HepG2 (cell line): ENCODE data around the gene LYPD4. TPM values are rescaled to one million over a fixed set of nuclear protein-coding genes. Genes with fewer than 3 reads are reported as not detected.
A peak's percentile ranks its signal among the peaks of the same experiment; 100 is the strongest.

ENCODE experiments used
- ATAC-seq: fragments of 200-7000 bp; cut with Tn5 transposase; 3 replicates; pipeline ENCODE4 v1.9.1; 2020; ENCODE audit warnings: mild to moderate bottlenecking, moderate library complexity
- BruUV-seq: library from RNA; stranded (reverse); fragments of 400-500 nt; replicated peaks from 2 replicates; lab custom pipeline; 2021; lab: Mats Ljungman, UMichigan
- CTCF ChIA-PET: fragments of 300-600 bp; formaldehyde crosslinking; extraction: SDS; loops from one replicate; lab custom pipeline; 2021; ENCODE audit warnings: low total read pairs, inconsistent platforms, low intra/inter-chr PET ratio; lab: Yijun Ruan, JAX
- POLR2A ChIA-PET: fragments of 350-600 bp; sonication (Branson Sonifier 250); formaldehyde crosslinking; loops from one replicate; lab custom pipeline; 2020; ENCODE audit warnings: antibody characterized with exemption, inconsistent platforms; lab: Yijun Ruan, JAX
- DNase-seq: peaks from one replicate; pipeline ENCODE4 v3.0.0-alpha.2; 2015; ENCODE audit warnings: low spot score
- FAIRE-seq: peaks from 3 replicates; lab custom pipeline; 2011; peaks lifted over from hg19 to GRCh38; lab: Jason Lieb, UNC
- H2AFZ ChIP-seq: one replicate; pipeline ENCODE4 v1.6.1; 2011; ENCODE audit warnings: low read length, inconsistent platforms
- H3K27ac ChIP-seq: fragments of 300-600 bp; 3 replicates; pipeline ENCODE4 v1.8.0; 2011; ENCODE audit warnings: mixed run types, mild to moderate bottlenecking, mixed read lengths, low read length, inconsistent platforms; ENCODE audit not compliant: insufficient read depth; ENCODE audit errors: extremely low read length
- H3K27me3 ChIP-seq, 2 experiments: fragments of 200-600 bp in 1 of 2; 2 replicates in 1 of 2; 3 replicates in 1 of 2; pipeline versions ENCODE4 v1.6.0 to v1.8.0; 2011; ENCODE audit warnings: low read length in 2 of 2, mild to moderate bottlenecking in 2 of 2, moderate library complexity in 2 of 2, inconsistent platforms in 1 of 2; ENCODE audit not compliant: insufficient read depth in 2 of 2, control insufficient read depth in 1 of 2
- H3K36me3 ChIP-seq, 2 experiments: fragments of 200-600 bp in 1 of 2; replicated peaks in 1 of 2; 2 replicates in 1 of 2; 3 replicates in 1 of 2; pipeline versions ENCODE4 v1.5.1 to v1.8.0; 2011; ENCODE audit warnings: low read length in 2 of 2, inconsistent platforms in 1 of 2; ENCODE audit not compliant: insufficient read depth in 2 of 2, control insufficient read depth in 1 of 2
- H3K4me1 ChIP-seq: 2 replicates; pipeline ENCODE4 v1.5.1; 2012; ENCODE audit warnings: low read length, inconsistent platforms; ENCODE audit not compliant: insufficient read depth
- H3K4me2 ChIP-seq: 2 replicates; pipeline ENCODE4 v1.6.0; 2011; ENCODE audit warnings: low read depth, low read length, inconsistent platforms
- H3K4me3 ChIP-seq, 3 experiments: fragments of 200-600 bp in 1 of 3; sonication (generic), shearing (Covaris generic) in 1 of 3; replicated peaks in 1 of 3; 2 replicates each; pipeline ENCODE4 v1.5.1; 2011 to 2016; ENCODE audit warnings: low read length in 3 of 3, inconsistent platforms in 2 of 3, low read depth in 2 of 3, mild to moderate bottlenecking in 2 of 3, control low read depth in 1 of 3, mixed read lengths in 1 of 3; ENCODE audit not compliant: insufficient read depth in 1 of 3
- H3K79me2 ChIP-seq: one replicate; pipeline ENCODE4 v1.6.1; 2011; ENCODE audit warnings: low read length, inconsistent platforms; ENCODE audit not compliant: insufficient read depth
- H3K9ac ChIP-seq: 2 replicates; pipeline ENCODE4 v1.6.0; 2011; ENCODE audit warnings: mild to moderate bottlenecking, low read depth, low read length, inconsistent platforms; ENCODE audit not compliant: insufficient read depth
- H3K9me3 ChIP-seq: 2 replicates; pipeline ENCODE4 v1.5.1; 2012; ENCODE audit warnings: mild to moderate bottlenecking, low read length
- H4K20me1 ChIP-seq: 2 replicates; pipeline ENCODE4 v1.6.0; 2011; ENCODE audit warnings: inconsistent platforms, mild to moderate bottlenecking, low read length, moderate library complexity; ENCODE audit not compliant: insufficient read depth
- BRD4 ChIP-seq: sonication (generic); formaldehyde crosslinking; IDR thresholded peaks from 2 replicates; pipeline ENCODE4 v1.4.0; 2020; ENCODE audit warnings: missing genetic modification reagents
- HOXD1 ChIP-seq: sonication (generic); formaldehyde crosslinking; IDR thresholded peaks from 2 replicates; pipeline ENCODE4 v1.5.0; 2020; ENCODE audit warnings: missing genetic modification reagents
- STAT6 ChIP-seq: sonication (generic); formaldehyde crosslinking; IDR thresholded peaks from 2 replicates; pipeline ENCODE4 v1.4.0; 2020; ENCODE audit warnings: missing genetic modification reagents, mild to moderate bottlenecking, borderline replicate concordance
- TBL1XR1 ChIP-seq: fragments of 150-350 bp; IDR thresholded peaks from 2 replicates; pipeline ENCODE4 v1.6.1; 2014; ENCODE audit warnings: borderline replicate concordance, low read length; ENCODE audit not compliant: partially characterized antibody
- ZBTB1 ChIP-seq: sonication (generic); formaldehyde crosslinking; IDR thresholded peaks from 2 replicates; pipeline ENCODE4 v1.4.0; 2020; ENCODE audit warnings: missing genetic modification reagents, borderline replicate concordance
- ZBTB4 ChIP-seq: sonication (generic); formaldehyde crosslinking; IDR thresholded peaks from 2 replicates; pipeline ENCODE4 v1.4.0; 2020; ENCODE audit warnings: missing genetic modification reagents, mild to moderate bottlenecking, borderline replicate concordance
- ZMAT3 ChIP-seq: sonication (generic); formaldehyde crosslinking; conservative IDR thresholded peaks from 2 replicates; pipeline ENCODE4 v1.7.0; 2021; ENCODE audit warnings: missing genetic modification reagents
- ZNF432 ChIP-seq: sonication (generic); formaldehyde crosslinking; IDR thresholded peaks from 2 replicates; pipeline ENCODE4 v1.5.0; 2020; ENCODE audit warnings: missing genetic modification reagents, mild to moderate bottlenecking, borderline replicate concordance
- ZNF441 ChIP-seq: sonication (generic); formaldehyde crosslinking; IDR thresholded peaks from 2 replicates; pipeline ENCODE4 v1.7.0; 2021; ENCODE audit warnings: missing genetic modification reagents, borderline replicate concordance
- ZNF451 ChIP-seq: sonication (generic); formaldehyde crosslinking; IDR thresholded peaks from 2 replicates; pipeline ENCODE4 v1.5.0; 2020; ENCODE audit warnings: mild to moderate bottlenecking, missing genetic modification reagents
- WGBS: methylation state at CpG from one replicate; pipeline ENCODE4 v1.1.6; 2017; ENCODE audit warnings: low lambda C conversion rate; 5-methylcytosine and 5-hydroxymethylcytosine counted together
- in situ Hi-C: cut with HindIII; loops from 2 replicates; pipeline ENCODE4 v1.10.0; 2017; ENCODE audit warnings: low pct_unique_long_range_greater_than_20kb; ENCODE audit not compliant: extremely low pct_ligation_motif_present
- intact Hi-C: fragments of 100-400 bp; cut with micrococcal nuclease; formaldehyde crosslinking; loops from one replicate; pipeline ENCODE4 v1.10.0; 2022; ENCODE audit not compliant: unreplicated experiment
- polyA plus RNA-seq, 8 experiments: library from polyadenylated mRNA; depleted of rRNA in 3 of 8; stranded (reverse) in 7 of 8; unstranded in 1 of 8; fragments of >200 nt; fragmentation: Illumina TruSeq in 4 of 8; extraction: Trizol in 4 of 8; gene quantifications; 2 replicates each; pipeline versions ENCODE4 v1.2.1 to v1.2.3, GENCODE V29; 2011 to 2016; ENCODE audit warnings: low read depth in 4 of 8, missing spikeins in 1 of 8, mixed read lengths in 1 of 8; ENCODE audit not compliant: insufficient read depth in 1 of 8
- total RNA-seq, 5 experiments: library from RNA; depleted of rRNA; stranded (reverse); fragments of >200 nt; fragmentation: Illumina TruSeq; extraction: Trizol; gene quantifications; 2 replicates each; pipeline ENCODE4 v1.2.3, GENCODE V29; 2016; ENCODE audit warnings: low read depth in 1 of 5

The LYPD4 gene
- total and polyA plus RNA-seq, 2 of the 13 experiments (the other 11 are each of a cell fraction or from before 2014, with no cell fraction given), result not detected

DNA sequence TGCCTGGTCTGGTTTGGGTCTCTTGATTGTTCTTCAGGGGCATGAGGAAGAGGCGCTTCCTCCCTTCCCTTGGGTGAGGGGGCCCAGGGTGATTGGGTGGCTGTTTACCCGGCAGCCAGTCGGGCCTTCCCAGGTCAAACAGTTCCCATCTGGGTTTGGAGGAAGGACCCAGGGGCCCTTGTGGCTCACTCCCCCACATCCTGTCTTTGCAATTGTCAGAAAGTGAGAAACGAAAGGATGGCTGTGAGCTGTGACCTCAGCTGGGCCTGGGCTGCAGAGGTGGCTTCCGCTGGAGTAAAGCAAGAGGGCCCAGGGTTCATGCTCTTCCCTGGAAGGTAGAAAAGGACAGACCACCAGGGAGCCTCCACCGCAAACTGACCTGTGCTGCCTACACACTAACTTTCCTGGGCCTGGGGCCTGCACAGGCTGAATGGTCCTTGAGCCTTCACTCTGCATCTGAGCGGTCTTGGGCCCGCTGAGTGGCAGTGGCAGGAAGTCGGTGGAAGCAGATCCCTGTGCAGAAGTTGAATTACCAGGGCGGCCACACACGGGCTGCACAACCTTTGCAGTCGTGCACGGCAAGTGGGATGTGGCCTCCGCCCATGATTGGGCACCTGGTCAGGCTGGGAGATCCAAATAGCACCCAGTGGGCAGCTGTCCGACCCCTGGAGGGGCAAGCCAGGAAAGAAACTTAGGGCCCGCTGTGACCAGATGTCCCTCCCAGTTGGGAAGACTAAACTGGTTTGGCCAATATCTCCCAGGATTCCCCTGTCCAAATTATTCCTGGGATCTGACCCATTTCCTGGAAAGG is 27.3 kb upstream of the LYPD4 start:
- Histone ChIP-seq H3K27me3 (no peaks in the 10 kb centered on the region), H3K27ac (no peak overlapping the region), H2AFZ (no peak overlapping the region), H3K9ac (no peak overlapping the region), H3K79me2 (peaks cover 7% of the 10 kb centered on the region), H4K20me1 (peaks cover 60% of the 10 kb centered on the region), H3K4me3 (no peak overlapping the region), H3K9me3 (no peaks in the 10 kb centered on the region), H3K4me1 (peaks cover 41% of the 10 kb centered on the region), H3K36me3 (peaks cover 15 to 48% of the 10 kb centered on the region in 2 experiments), H3K4me2 (no peak overlapping the region)
- in situ Hi-C loops, result no loop called here
- ATAC-seq (peak; percentile 1; the same call in 2 of the 3 replicates), FAIRE-seq (no peak), DNase-seq (no peak)
- intact Hi-C loops, result loop anchor here (2.0 kb wide), 2 partner anchors 63 to 79 kb away; no protein-coding TSS in a partner anchor
- POLR2A ChIA-PET, result interaction anchor here (1.5 to 6.9 kb wide), 4 partner anchors 8 to 86 kb away, joined by 4 to 72 read pairs (median 19); partner anchors contain the start of genes ARHGEF1 and RPS19
- CTCF ChIA-PET, result no interaction called here
- WGBS, result 88% methylated on average over 10 of the region's 16 CpGs
- TSS peak; percentile 14 for BruUV-seq
- TF ChIP-seq STAT6 (CRISPR knock-in tag) (no peak), BRD4 (no peak), ZBTB1 (CRISPR knock-in tag) (no peak), ZNF451 (CRISPR knock-in tag) (no peak), ZNF432 (CRISPR knock-in tag) (no peak), HOXD1 (no peak), ZMAT3 (CRISPR knock-in tag) (no peak), ZNF441 (no peak), TBL1XR1 (no peak), ZBTB4 (no peak)
